Neural progenitor cell (in vitro differentiated cells): ENCODE results near the gene IRAK1.

Source experiments
- EZH2 ChIP-seq: fragments of 200-600 bp; sonication (generic); IDR thresholded peaks from 2 replicates; pipeline ENCODE4 v1.6.1; 2017; ENCODE audit warnings: antibody characterized with exemption, mild to moderate bottlenecking, moderate library complexity
- EZH2phosphoT487 ChIP-seq: fragments of 200-600 bp; sonication (generic); IDR thresholded peaks from 2 replicates; pipeline ENCODE4 v1.6.1; 2017; ENCODE audit warnings: antibody characterized with exemption

GRCh38 chrX:154061801-154062200 lies 42.1 kb upstream of the IRAK1 start:
- TF ChIP-seq EZH2phosphoT487 (no peak), EZH2 (no peak)
